HepG2 (cell line): ENCODE measurements around the gene SIRPB2.

ENCODE experiments used
- CTCF ChIP-seq: sonication (generic); formaldehyde crosslinking; IDR thresholded peaks from 2 replicates; pipeline ENCODE4 v1.5.0; 2020; ENCODE audit warnings: mild to moderate bottlenecking, missing genetic modification reagents, moderate library complexity
- EP300 ChIP-seq, 3 experiments: sonication (generic) in 1 of 3; formaldehyde crosslinking in 1 of 3; IDR thresholded peaks; 2 replicates each; pipeline versions ENCODE4 v1.5.1 to v1.6.1; 2011 to 2020; ENCODE audit warnings: low read depth in 2 of 3, low read length in 2 of 3, borderline replicate concordance in 1 of 3, improper control_type of control experiment in 1 of 3, mild to moderate bottlenecking in 1 of 3, missing genetic modification reagents in 1 of 3, moderate library complexity in 1 of 3
- MAFF ChIP-seq: IDR thresholded peaks from 2 replicates; pipeline ENCODE4 v1.6.1; 2011; ENCODE audit warnings: low read depth, low read length, improper control_type of control experiment
- MTA1 ChIP-seq: sonication (generic); formaldehyde crosslinking; IDR thresholded peaks from 2 replicates; pipeline ENCODE4 v1.4.0; 2020; ENCODE audit warnings: missing genetic modification reagents, mild to moderate bottlenecking, borderline replicate concordance
- POLR2AphosphoS5 ChIP-seq: IDR thresholded peaks from 2 replicates; pipeline ENCODE4 v1.6.1; 2012; ENCODE audit warnings: low read depth, low read length
- RNF2 ChIP-seq: fragments of 450-650 bp; conservative IDR thresholded peaks from 2 replicates; pipeline ENCODE4 v1.6.1; 2016; ENCODE audit warnings: low read depth
- U2AF2 ChIP-seq: fragments of 200-400 bp; formaldehyde crosslinking; IDR thresholded peaks from 2 replicates; pipeline ENCODE4 v1.6.1; 2017; ENCODE audit warnings: low read depth, mild to moderate bottlenecking, low read length
- ZNF17 ChIP-seq: sonication (generic); formaldehyde crosslinking; IDR thresholded peaks from 2 replicates; pipeline ENCODE4 v1.5.0; 2020; ENCODE audit warnings: mild to moderate bottlenecking, missing genetic modification reagents
- TF ChIP-seq, protein P1 (sequence below): sonication (generic); formaldehyde crosslinking; IDR thresholded peaks from 2 replicates; pipeline ENCODE4 v1.5.0; 2020; ENCODE audit warnings: mild to moderate bottlenecking, missing genetic modification reagents

DNA sequence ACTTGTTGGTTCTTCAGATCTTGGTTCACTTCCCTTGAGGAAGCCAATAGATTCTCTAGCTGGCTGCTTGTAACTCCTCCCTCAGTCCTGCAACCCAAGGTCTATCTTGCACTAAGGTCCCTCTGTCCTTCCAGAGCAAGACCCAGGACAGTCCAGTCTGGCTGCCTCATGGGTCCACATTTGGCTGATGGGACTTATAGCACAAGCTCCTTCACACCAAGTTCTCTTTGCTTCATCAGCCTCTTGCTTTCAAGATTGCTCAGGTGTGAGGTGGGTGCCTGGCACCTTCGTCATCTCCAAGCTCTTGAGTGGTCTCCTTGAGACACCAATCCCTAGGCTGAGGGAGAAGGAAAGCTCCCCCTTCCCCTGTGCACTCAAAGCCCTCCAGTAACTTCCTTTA, 52.9 kb downstream of the SIRPB2 start:
- TF ChIP-seq ZNF17 (no peak), MAFF (no peak), EP300 (IDR thresholded peaks at IDR 0.05; ENCODE audit: low read depth in 2 of 2, low read length in 2 of 2) (no peak), EP300 (CRISPR knock-in tag; IDR thresholded peaks at IDR 0.05; ENCODE audit: borderline replicate concordance) (no peak), MTA1 (CRISPR knock-in tag) (no peak), RNF2 (no peak), U2AF2 (no peak), CTCF (CRISPR knock-in tag) (no peak), POLR2AphosphoS5 (no peak)
- TF ChIP-seq, protein P1, sequence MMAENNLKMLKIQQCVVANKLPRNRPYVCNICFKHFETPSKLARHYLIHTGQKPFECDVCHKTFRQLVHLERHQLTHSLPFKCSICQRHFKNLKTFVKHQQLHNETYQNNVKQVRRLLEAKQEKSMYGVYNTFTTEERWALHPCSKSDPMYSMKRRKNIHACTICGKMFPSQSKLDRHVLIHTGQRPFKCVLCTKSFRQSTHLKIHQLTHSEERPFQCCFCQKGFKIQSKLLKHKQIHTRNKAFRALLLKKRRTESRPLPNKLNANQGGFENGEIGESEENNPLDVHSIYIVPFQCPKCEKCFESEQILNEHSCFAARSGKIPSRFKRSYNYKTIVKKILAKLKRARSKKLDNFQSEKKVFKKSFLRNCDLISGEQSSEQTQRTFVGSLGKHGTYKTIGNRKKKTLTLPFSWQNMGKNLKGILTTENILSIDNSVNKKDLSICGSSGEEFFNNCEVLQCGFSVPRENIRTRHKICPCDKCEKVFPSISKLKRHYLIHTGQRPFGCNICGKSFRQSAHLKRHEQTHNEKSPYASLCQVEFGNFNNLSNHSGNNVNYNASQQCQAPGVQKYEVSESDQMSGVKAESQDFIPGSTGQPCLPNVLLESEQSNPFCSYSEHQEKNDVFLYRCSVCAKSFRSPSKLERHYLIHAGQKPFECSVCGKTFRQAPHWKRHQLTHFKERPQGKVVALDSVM (CRISPR knock-in tag), result no peak
